Measurements from ENCODE around the gene TCF21.

- TF ChIP-seq GATA2 (IDR thresholded peaks at IDR 0.05; ENCODE audit: low read depth, low read length) (no peak), GATA3 (IDR thresholded peaks at IDR 0.05; ENCODE audit: low read depth, low read length) (no peak)
Observed at GRCh38 chr6:133854364-133855275, 34.3 kb upstream of the TCF21 start.
